Adipose tissue (tissue), 3 donors: Measurements from ENCODE around the gene CHRM2. TPM values are rescaled to one million over a fixed set of nuclear protein-coding genes. Genes with fewer than 3 reads are reported as not detected.
"Not testable (repeated sequence)": the region's sequence is repeated elsewhere in the genome, so short reads cannot be mapped to it uniquely, and the experiment has no call there.

Source experiments
- H3K27ac ChIP-seq: one replicate; pipeline ENCODE4 v1.5.1; 2013; ENCODE audit warnings: low read depth, low read length
- WGBS, 3 donors: extraction: QIAGEN DNeasy Blood & Tissue Kit; methylation state at CpG; one replicate each; pipeline ENCODE4 v1.1.7; 2013; 5-methylcytosine and 5-hydroxymethylcytosine counted together
- polyA plus RNA-seq, 3 donors: library from polyadenylated mRNA; stranded (reverse); fragments of 200-250 nt; gene quantifications; one replicate each; pipeline ENCODE4 v1.2.3, GENCODE V29; 2013
- donor health status: healthy with polysubstance abuse.
- donor health status: Bipolar disorder and iron deficiency.
- donor health status: healthy.

CHRM2 gene
- under 1 TPM in 2 of 3 donors, not detected in 1; 0.05 to 0.07 TPM for polyA plus RNA-seq

GRCh38 chr7:136868496-136869000, at the start of gene CHRM2:
TSS of gene CHRM2 (plus strand) at chr7:136868652. CDS start at chr7:137014866, 146,214 bp downstream.
- H3K27ac ChIP-seq, result no peak within 1 kb of the TSS
- WGBS, 3 donors, result 1 to 2% (median 2%) methylated on average over 23 of the region's 23 CpGs

- not testable (repeated sequence) for H3K27ac ChIP-seq
- WGBS, 3 donors, result 67 to 72% (median 70%) methylated on average over 8 to 12 of the region's 16 CpGs
Measured at GRCh38 chr7:136831398-136831797, 37.1 kb upstream of the CHRM2 start.

- 33 to 61% (median 35%) methylated on average over 1 of the region's 1 CpG for WGBS, 3 donors
Measured at GRCh38 chr7:136845899-136846465, 22.5 kb upstream of the CHRM2 start.

GRCh38 chr7:136847858-136848257, 20.6 kb upstream of the CHRM2 start:
- H3K27ac ChIP-seq, result no peak overlapping the region
- 60 to 82% (median 81%) methylated on average over 2 of the region's 2 CpGs for WGBS, 3 donors

More at GRCh38 chr7:136845899-136846465, 22.5 kb upstream of the CHRM2 start:
- H3K27ac ChIP-seq, result no peak overlapping the region

GRCh38 chr7:136853654-136854053, 14.8 kb upstream of the CHRM2 start:
- 32 to 44% (median 38%) methylated on average over 2 of the region's 2 CpGs for WGBS, 3 donors

GRCh38 chr7:136857573-136857972, 10.9 kb upstream of the CHRM2 start:
- 38 to 47% (median 44%) methylated on average over 3 of the region's 3 CpGs for WGBS, 3 donors

More at GRCh38 chr7:136853654-136854053, 14.8 kb upstream of the CHRM2 start:
- H3K27ac ChIP-seq, result no peak overlapping the region

GRCh38 chr7:136859803-136860202, 8.6 kb upstream of the CHRM2 start:
- H3K27ac ChIP-seq, result no peak overlapping the region
- 5 to 31% (median 7%) methylated on average over 1 of the region's 1 CpG for WGBS, 3 donors

More at GRCh38 chr7:136857573-136857972, 10.9 kb upstream of the CHRM2 start:
- H3K27ac ChIP-seq, result no peak overlapping the region

- WGBS, 3 donors, result 75 to 97% (median 91%) methylated on average over 10 of the region's 10 CpGs
- H3K27ac ChIP-seq, result no peak overlapping the region
Measured at GRCh38 chr7:136865236-136865635, 3.2 kb upstream of the CHRM2 start.

- no peak overlapping the region for H3K27ac ChIP-seq
- 70 to 86% (median 84%) methylated on average over 2 of the region's 2 CpGs for WGBS, 3 donors
Measured at GRCh38 chr7:136865777-136866176, 2.7 kb upstream of the CHRM2 start.

GRCh38 chr7:136869001-136869961, 829 bp downstream of the CHRM2 start:
- 1 to 2% (median 2%) methylated on average over 60 to 65 of the region's 65 CpGs for WGBS, 3 donors
- no peak overlapping the region for H3K27ac ChIP-seq

GRCh38 chr7:136869991-136870865, 1.8 kb downstream of the CHRM2 start:
- 1 to 5% (median 3%) methylated on average over 53 to 54 of the region's 54 CpGs for WGBS, 3 donors
- no peak overlapping the region for H3K27ac ChIP-seq

- H3K27ac ChIP-seq, result no peak overlapping the region
- WGBS, 3 donors, result 0 to 2% (median 1%) methylated on average over 41 of the region's 41 CpGs
Measured at GRCh38 chr7:136870866-136871487, 2.5 kb downstream of the CHRM2 start.

- WGBS, 3 donors, result 23 to 48% (median 43%) methylated on average over 2 of the region's 2 CpGs
- no peak overlapping the region for H3K27ac ChIP-seq
Measured at GRCh38 chr7:136874393-136875032, 6.1 kb downstream of the CHRM2 start.

GRCh38 chr7:136877509-136877908, 9.1 kb downstream of the CHRM2 start:
- H3K27ac ChIP-seq, result no peak overlapping the region
- 63 to 90% (median 89%) methylated on average over 1 of the region's 1 CpG for WGBS, 3 donors

- H3K27ac ChIP-seq, result no peak overlapping the region
- 55 to 58% (median 56%) methylated on average over 2 of the region's 2 CpGs for WGBS, 3 donors
Measured at GRCh38 chr7:136877990-136878389, 9.5 kb downstream of the CHRM2 start.

GRCh38 chr7:136878878-136879277, 10.4 kb downstream of the CHRM2 start:
- H3K27ac ChIP-seq, result no peak overlapping the region

GRCh38 chr7:136883046-136883445, 14.6 kb downstream of the CHRM2 start:
- 81 to 84% (median 81%) methylated on average over 3 of the region's 3 CpGs for WGBS, 3 donors
- H3K27ac ChIP-seq, result no peak overlapping the region

More at GRCh38 chr7:136878878-136879277, 10.4 kb downstream of the CHRM2 start:
- 40 to 84% (median 63%) methylated on average over 1 of the region's 1 CpG for WGBS, 3 donors
